IMR-90 (cell line): ENCODE data around the gene STX17. TPM values are rescaled to one million over a fixed set of nuclear protein-coding genes. Genes with fewer than 3 reads are reported as not detected.

Source experiments
- ATAC-seq: fragments of 200-7000 bp; cut with Tn5 transposase; 2 replicates; pipeline ENCODE4 v1.9.1; 2020; ENCODE audit warnings: low read depth, mild to moderate bottlenecking, moderate library complexity
- BruUV-seq: library from RNA; stranded (reverse); fragments of 400-500 nt; replicated peaks from 2 replicates; lab custom pipeline; 2021; lab: Mats Ljungman, UMichigan
- CTCF ChIA-PET: fragments of 300-600 bp; formaldehyde crosslinking; extraction: SDS; loops from one replicate; lab custom pipeline; 2021; ENCODE audit warnings: antibody characterized with exemption; lab: Yijun Ruan, JAX
- POLR2A ChIA-PET: fragments of 300-600 bp; sonication (Branson Sonifier 250); formaldehyde crosslinking; loops from one replicate; lab custom pipeline; 2022; ENCODE audit warnings: antibody characterized with exemption; ENCODE audit not compliant: unreplicated experiment; lab: Charles Lee
- DNase-seq: peaks from one replicate; pipeline ENCODE4 v3.0.0; 2013
- H2AFZ ChIP-seq: replicated peaks from 2 replicates; pipeline ENCODE3; 2013; ENCODE audit warnings: low read length, mild to moderate bottlenecking; ENCODE audit not compliant: poor library complexity
- H2AK5ac ChIP-seq: 2 replicates; pipeline ENCODE4 v1.6.1; 2013; ENCODE audit warnings: low read depth, low read length, inconsistent platforms
- H2AK9ac ChIP-seq: replicated peaks from 2 replicates; pipeline ENCODE3; 2013; ENCODE audit warnings: mild to moderate bottlenecking, low read depth, low read length, moderate library complexity; ENCODE audit not compliant: poor library complexity
- H2BK120ac ChIP-seq: 2 replicates; pipeline ENCODE4 v1.6.1; 2013; ENCODE audit warnings: low read depth, low read length, inconsistent platforms
- H2BK15ac ChIP-seq: 3 replicates; pipeline ENCODE4 v1.6.1; 2013; ENCODE audit warnings: low read depth, low read length, inconsistent platforms
- H2BK20ac ChIP-seq: 2 replicates; pipeline ENCODE4 v1.6.1; 2013; ENCODE audit warnings: low read depth, mild to moderate bottlenecking, inconsistent platforms, low read length, moderate library complexity
- H2BK5ac ChIP-seq: 2 replicates; pipeline ENCODE4 v1.6.1; 2013; ENCODE audit warnings: mild to moderate bottlenecking, low read depth, low read length, inconsistent platforms; ENCODE audit not compliant: poor library complexity, severe bottlenecking
- H3K14ac ChIP-seq: replicated peaks from 2 replicates; pipeline ENCODE4 v1.6.1; 2013; ENCODE audit warnings: low read depth, low read length, inconsistent platforms
- H3K18ac ChIP-seq: 2 replicates; pipeline ENCODE4 v1.6.1; 2013; ENCODE audit warnings: low read depth, low read length, control low read depth
- H3K23ac ChIP-seq: 2 replicates; pipeline ENCODE4 v1.6.1; 2013; ENCODE audit warnings: low read depth, low read length, inconsistent platforms
- H3K27ac ChIP-seq: 2 replicates; pipeline ENCODE4 v1.5.1; 2013; ENCODE audit warnings: mild to moderate bottlenecking, control low read depth, low read length; ENCODE audit not compliant: insufficient read depth
- H3K27me3 ChIP-seq: 2 replicates; pipeline ENCODE4 v1.6.1; 2013; ENCODE audit warnings: low read length; ENCODE audit not compliant: control insufficient read depth, insufficient read depth
- H3K36me3 ChIP-seq: 2 replicates; pipeline ENCODE4 v1.6.1; 2013; ENCODE audit warnings: low read length, mixed read lengths; ENCODE audit not compliant: control insufficient read depth, insufficient read depth
- H3K4ac ChIP-seq: 2 replicates; pipeline ENCODE4 v1.6.1; 2013; ENCODE audit warnings: low read depth, low read length, inconsistent platforms
- H3K4me1 ChIP-seq: 2 replicates; pipeline ENCODE4 v1.6.1; 2013; ENCODE audit warnings: low read length, mixed read lengths; ENCODE audit not compliant: control insufficient read depth, insufficient read depth
- H3K4me2 ChIP-seq: 2 replicates; pipeline ENCODE4 v1.6.1; 2013; ENCODE audit warnings: low read depth, mild to moderate bottlenecking, control low read depth, low read length, moderate library complexity
- H3K4me3 ChIP-seq: 2 replicates; pipeline ENCODE4 v1.5.1; 2013; ENCODE audit warnings: low read depth, mild to moderate bottlenecking, control low read depth, low read length, moderate library complexity; ENCODE audit not compliant: insufficient read depth
- H3K56ac ChIP-seq: 2 replicates; pipeline ENCODE4 v1.6.1; 2013; ENCODE audit warnings: low read length, inconsistent platforms; ENCODE audit not compliant: insufficient read depth; ENCODE audit errors: extremely low read depth
- H3K79me1 ChIP-seq, 2 experiments: 2 replicates each; pipeline ENCODE4 v1.6.1; 2013; ENCODE audit warnings: low read length in 2 of 2, inconsistent platforms in 1 of 2, low read depth in 1 of 2
- H3K9ac ChIP-seq: 2 replicates; pipeline ENCODE4 v1.6.1; 2013; ENCODE audit warnings: low read depth, low read length, control low read depth
- H3K9me1 ChIP-seq: 2 replicates; pipeline ENCODE4 v1.6.1; 2013; ENCODE audit warnings: low read length, inconsistent platforms; ENCODE audit not compliant: insufficient read depth
- H3K9me3 ChIP-seq: 2 replicates; pipeline ENCODE4 v1.6.1; 2013; ENCODE audit warnings: low read length; ENCODE audit not compliant: control insufficient read depth, insufficient read depth
- H4K20me1 ChIP-seq: 2 replicates; pipeline ENCODE4 v1.6.1; 2013; ENCODE audit warnings: low read length, inconsistent platforms; ENCODE audit not compliant: insufficient read depth
- H4K5ac ChIP-seq: 2 replicates; pipeline ENCODE4 v1.6.1; 2013; ENCODE audit warnings: mild to moderate bottlenecking, low read depth, low read length, control low read depth
- H4K8ac ChIP-seq, 2 experiments: 2 replicates each; pipeline ENCODE4 v1.6.1; 2013; ENCODE audit warnings: low read depth in 2 of 2, low read length in 2 of 2, control low read depth in 1 of 2, inconsistent platforms in 1 of 2
- H4K91ac ChIP-seq: 2 replicates; pipeline ENCODE4 v1.6.1; 2013; ENCODE audit warnings: low read depth, low read length, inconsistent platforms; ENCODE audit not compliant: insufficient read depth
- BHLHE40 ChIP-seq: fragments of 150-350 bp; IDR thresholded peaks from 2 replicates; pipeline ENCODE4 v1.6.1; 2016; ENCODE audit warnings: mild to moderate bottlenecking, low read depth, low read length
- FOS ChIP-seq: fragments of 150-350 bp; IDR thresholded peaks from 2 replicates; pipeline ENCODE4 v1.6.1; 2016; ENCODE audit warnings: low read depth, low read length
- MAFK ChIP-seq: IDR thresholded peaks from 2 replicates; pipeline ENCODE4 v1.6.1; 2012; ENCODE audit warnings: low read depth, low read length, improper control_type of control experiment
- MAZ ChIP-seq: IDR thresholded peaks from 2 replicates; pipeline ENCODE4 v1.6.1; 2012; ENCODE audit warnings: low read depth, mild to moderate bottlenecking, low read length, improper control_type of control experiment, moderate library complexity, borderline replicate concordance
- MXI1 ChIP-seq: IDR thresholded peaks from 2 replicates; pipeline ENCODE4 v1.6.1; 2012; ENCODE audit warnings: low read depth, mild to moderate bottlenecking, low read length, moderate library complexity, borderline replicate concordance
- NFE2L2 ChIP-seq: fragments of 150-350 bp; IDR thresholded peaks from 2 replicates; pipeline ENCODE4 v1.6.1; 2016; ENCODE audit warnings: low read depth, mild to moderate bottlenecking, low read length
- RAD21 ChIP-seq: IDR thresholded peaks from 2 replicates; pipeline ENCODE4 v1.6.1; 2012; ENCODE audit warnings: low read length, improper control_type of control experiment
- RCOR1 ChIP-seq: IDR thresholded peaks from 2 replicates; pipeline ENCODE4 v1.6.1; 2012; ENCODE audit warnings: mild to moderate bottlenecking, low read length, improper control_type of control experiment; ENCODE audit not compliant: insufficient replicate concordance
- SMC3 ChIP-seq: fragments of 150-350 bp; IDR thresholded peaks from 2 replicates; pipeline ENCODE4 v1.6.1; 2016; ENCODE audit warnings: low read depth, mild to moderate bottlenecking, antibody characterized with exemption, low read length, moderate library complexity
- USF2 ChIP-seq: fragments of 150-350 bp; IDR thresholded peaks from 2 replicates; pipeline ENCODE4 v1.6.1; 2017; ENCODE audit warnings: mild to moderate bottlenecking, antibody characterized with exemption, low read length, low read depth
- WGBS, 2 experiments: methylation state at CpG; one replicate each; pipeline versions ENCODE4 v1.1.5 to v1.1.7; 2013; ENCODE audit warnings: missing lambda C conversion rate in 2 of 2; ENCODE audit not compliant: insufficient read length in 1 of 2; ENCODE audit errors: extremely low coverage in 2 of 2; 5-methylcytosine and 5-hydroxymethylcytosine counted together
- dilution Hi-C: fragments of 300-500 bp; cut with HindIII; formaldehyde crosslinking; loops from one replicate; pipeline ENCODE4 v1.14.3; 2018; ENCODE audit warnings: low sequenced_read_pairs; ENCODE audit not compliant: unreplicated experiment
- in situ Hi-C: fragments of 300-500 bp; cut with MboI; formaldehyde crosslinking; loops from 3 replicates; pipeline ENCODE4 v1.14.3; 2019; ENCODE audit warnings: low sequenced_read_pairs, inconsistent platforms, mixed read lengths
- intact Hi-C: fragments of 100-400 bp; cut with micrococcal nuclease; formaldehyde crosslinking; loops from 2 replicates; pipeline ENCODE4 v1.10.0; 2022
- polyA plus RNA-seq, 3 experiments: library from polyadenylated mRNA; depleted of rRNA; stranded (reverse); fragments of >200 nt; gene quantifications; 2 replicates each; pipeline ENCODE4 v1.2.3, GENCODE V29; 2012; ENCODE audit warnings: low replicate concordance in 1 of 3
- total RNA-seq: library from RNA; depleted of rRNA; stranded (reverse); fragments of >200 nt; gene quantifications from 2 replicates; pipeline ENCODE4 v1.2.3, GENCODE V29; 2012

The STX17 gene
- total and polyA plus RNA-seq, 2 of the 4 experiments (the other 2 are of a cell fraction) = 6.2 to 11.7 TPM

DNA sequence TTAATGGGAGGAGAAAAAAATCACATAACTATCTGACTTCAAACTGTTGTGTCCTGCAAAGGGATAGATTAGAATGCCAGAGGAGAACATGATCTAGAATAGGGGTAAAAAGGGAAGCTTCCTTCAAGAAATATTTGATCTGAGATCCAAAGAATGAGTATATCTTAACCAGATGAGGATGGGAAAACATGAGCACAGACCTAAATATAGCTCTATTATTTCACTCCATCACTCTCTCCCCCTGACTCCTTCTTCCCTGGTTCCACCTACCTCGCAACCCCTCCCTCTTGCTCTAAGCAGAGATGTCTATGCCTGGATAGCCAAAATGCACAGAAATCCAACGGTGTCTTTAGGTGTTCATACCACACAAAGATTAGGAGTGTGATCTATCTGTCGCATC, 48.4 kb upstream of the STX17 start:
- 80% methylated on average over 1 of the region's 3 CpGs; no CpG with 5 or more reads in 1 of the 2 experiments for whole genome bisulfite sequencing, 2 experiments
- H3K18ac ChIP-seq = no peak overlapping the region
- ATAC-seq = no peak
- H2BK15ac ChIP-seq = no peak overlapping the region
- no peak for TF ChIP-seq NFE2L2
- no peak for TF ChIP-seq FOS
- no peak for TF ChIP-seq MXI1
- no peak for TF ChIP-seq BHLHE40
- TF ChIP-seq SMC3 = no peak
- no peak for TF ChIP-seq MAZ
- no peak for TF ChIP-seq RCOR1
- TF ChIP-seq USF2 = no peak
- no peak for TF ChIP-seq RAD21
- no peak for TF ChIP-seq MAFK
- no peak overlapping the region for H3K9ac ChIP-seq
- H3K14ac ChIP-seq = no peak overlapping the region
- 0 out of 4 replicates have a peak, but pooled peaks cover 0 to 4% of the 10 kb centered on the region in 2 experiments for H3K79me1 ChIP-seq
- no peak overlapping the region for H3K23ac ChIP-seq
- no peaks in the 10 kb centered on the region for H3K9me3 ChIP-seq
- H3K56ac ChIP-seq = no peak overlapping the region
- H2AK5ac ChIP-seq = no peak overlapping the region
- no peak overlapping the region for H3K27ac ChIP-seq
- peaks cover 3% of the 10 kb centered on the region; the same call in 1 of the 2 replicates for H3K4me1 ChIP-seq
- dilution Hi-C loops (no loop called here), in situ Hi-C loops (no loop called here), intact Hi-C loops (no loop called here)
- DNase-seq = no peak
- no TSS peak for BruUV-seq
- H3K27me3 ChIP-seq = no peaks in the 10 kb centered on the region
- H2AK9ac ChIP-seq = no peak overlapping the region
- H3K9me1 ChIP-seq = peaks cover 3% of the 10 kb centered on the region; the same call in 1 of the 2 replicates
- H2BK120ac ChIP-seq = no peak overlapping the region
- no peak overlapping the region for H3K4me2 ChIP-seq
- ChIA-PET POLR2A (interaction anchor here (0.6 kb wide), 1 partner anchor 46 kb away, joined by 3 read pairs; no protein-coding TSS in a partner anchor), CTCF (no interaction called here)
- H4K8ac ChIP-seq = no peak overlapping the region
- H4K5ac ChIP-seq = no peak overlapping the region
- H3K4ac ChIP-seq = no peak overlapping the region
- no peak overlapping the region for H2AFZ ChIP-seq
- no peak overlapping the region for H2BK5ac ChIP-seq
- H3K4me3 ChIP-seq = no peak overlapping the region
- H4K20me1 ChIP-seq = no peaks in the 10 kb centered on the region
- H2BK20ac ChIP-seq = no peak overlapping the region
- no peaks in the 10 kb centered on the region for H3K36me3 ChIP-seq
- H4K91ac ChIP-seq = no peak overlapping the region
